PFSK-1 (cell line): Measurements from ENCODE around the gene GEN1.

Experiments
- FOXP2 ChIP-seq: optimal IDR thresholded peaks from 2 replicates; pipeline ENCODE3; 2011; ENCODE audit warnings: borderline replicate concordance, control low read depth, inconsistent platforms; ENCODE audit not compliant: insufficient read depth; ENCODE audit errors: extremely low read length, extremely low read depth
- POLR2AphosphoS5 ChIP-seq: IDR thresholded peaks from 2 replicates; pipeline ENCODE4 v1.6.1; 2012; ENCODE audit warnings: low read depth, mild to moderate bottlenecking, control low read depth, low read length, moderate library complexity
- REST ChIP-seq, 2 experiments: IDR thresholded peaks; 2 replicates each; pipeline versions ENCODE4 v1.6.1 to v1.8.0; 2011 to 2012; ENCODE audit warnings: low read depth in 2 of 2, low read length in 2 of 2, control low read depth in 1 of 2, inconsistent platforms in 1 of 2, mild to moderate bottlenecking in 1 of 2, moderate library complexity in 1 of 2; ENCODE audit not compliant: insufficient read depth in 1 of 2
- SIN3A ChIP-seq: IDR thresholded peaks from 2 replicates; pipeline ENCODE4 v1.6.1; 2012; ENCODE audit warnings: mild to moderate bottlenecking, low read length, moderate library complexity, borderline replicate concordance; ENCODE audit not compliant: insufficient read depth
- TAF1 ChIP-seq: IDR thresholded peaks from 2 replicates; pipeline ENCODE4 v1.6.1; 2012; ENCODE audit warnings: low read length, control low read depth, borderline replicate concordance; ENCODE audit not compliant: insufficient read depth

GRCh38 chr2:17792515-17792914, 38.6 kb downstream of the GEN1 start:
- TF ChIP-seq POLR2AphosphoS5 (no peak), TAF1 (no peak), SIN3A (no peak), REST (IDR thresholded peaks at IDR 0.05; ENCODE audit: insufficient read depth in 1 of 2, low read depth in 2 of 2, low read length in 2 of 2) (no peak), FOXP2 (no peak)
